Hepatocyte (in vitro differentiated cells): ENCODE measurements around the gene PANK3.

Experiments used
- CTCF ChIP-seq: fragments of 200-600 bp; sonication (generic); IDR thresholded peaks from 2 replicates; pipeline ENCODE4 v1.5.1; 2016; ENCODE audit warnings: antibody characterized with exemption, mild to moderate bottlenecking; ENCODE audit not compliant: poor library complexity
- EZH2 ChIP-seq: fragments of 200-600 bp; sonication (generic); IDR thresholded peaks from 2 replicates; pipeline ENCODE4 v1.6.1; 2016; ENCODE audit warnings: antibody characterized with exemption, mild to moderate bottlenecking, borderline replicate concordance
- EZH2phosphoT487 ChIP-seq: fragments of 200-600 bp; sonication (generic); IDR thresholded peaks from one replicate; pipeline ENCODE4 v1.6.1; 2018; ENCODE audit warnings: antibody characterized with exemption, mild to moderate bottlenecking, low read depth, moderate library complexity; ENCODE audit not compliant: unreplicated experiment, severe bottlenecking

- TF ChIP-seq EZH2phosphoT487 = no peak
- TF ChIP-seq CTCF = no peak
- no peak for TF ChIP-seq EZH2
Observed at GRCh38 chr5:168603746-168604145, 24.6 kb upstream of the PANK3 start.
